T-helper 9 cell (primary cell): ENCODE measurements around the gene FAAP100.

Experiments
- DNase-seq: peaks from one replicate; pipeline ENCODE4 v3.0.0-alpha.2; 2020

FAAP100 gene

DNA sequence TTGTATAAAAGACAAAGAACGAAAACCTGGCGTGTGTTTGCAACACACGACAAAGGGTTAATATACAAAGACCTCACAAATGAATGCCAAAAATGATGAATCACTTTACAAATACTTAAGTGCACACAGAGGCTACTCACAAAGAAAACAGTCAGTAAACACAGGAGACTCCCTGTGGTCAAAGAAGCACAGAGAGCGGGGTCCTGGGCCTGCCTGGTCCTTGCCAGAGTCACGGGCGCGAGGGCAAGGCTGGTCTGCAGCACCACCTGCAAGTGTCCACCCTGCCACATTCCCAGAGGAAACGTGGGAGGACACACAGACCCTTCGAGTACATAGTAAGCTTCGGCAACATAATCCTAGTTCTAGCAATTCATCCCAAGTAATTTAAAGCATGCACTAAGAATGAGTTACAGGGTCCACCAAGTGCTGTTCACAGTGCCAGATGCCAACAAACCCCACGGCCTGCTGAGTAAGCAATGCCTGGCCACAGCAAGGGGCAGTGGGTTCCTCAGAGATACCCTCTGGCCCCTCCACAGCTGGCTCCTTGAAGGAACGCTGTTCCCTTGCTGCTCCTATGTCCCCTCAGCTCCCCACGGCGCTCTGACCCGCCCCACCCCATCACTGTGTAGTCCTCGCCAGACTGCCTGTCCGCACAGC, 24.6 kb upstream of the FAAP100 start:
- no peak for DNase-seq

DNA sequence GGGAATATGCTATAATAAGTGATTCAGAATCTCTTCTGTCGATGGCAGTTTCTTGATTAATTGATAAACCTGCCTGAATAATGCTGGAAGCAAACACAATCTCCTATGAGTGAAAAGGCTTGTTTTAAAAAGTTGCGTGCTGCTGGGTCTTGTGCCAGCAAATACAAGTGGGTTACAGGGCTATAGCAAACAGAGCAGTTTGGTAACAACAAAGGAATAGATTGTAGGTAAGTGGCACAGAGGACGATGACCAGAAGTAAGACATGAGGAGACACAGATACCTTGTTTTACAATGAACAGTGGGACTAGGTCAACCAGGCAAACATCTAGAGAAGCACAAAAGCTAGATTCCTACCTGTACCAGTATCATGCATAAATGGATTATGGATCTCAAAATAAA, 23.7 kb upstream of the FAAP100 start:
- DNase-seq = no peak

DNA sequence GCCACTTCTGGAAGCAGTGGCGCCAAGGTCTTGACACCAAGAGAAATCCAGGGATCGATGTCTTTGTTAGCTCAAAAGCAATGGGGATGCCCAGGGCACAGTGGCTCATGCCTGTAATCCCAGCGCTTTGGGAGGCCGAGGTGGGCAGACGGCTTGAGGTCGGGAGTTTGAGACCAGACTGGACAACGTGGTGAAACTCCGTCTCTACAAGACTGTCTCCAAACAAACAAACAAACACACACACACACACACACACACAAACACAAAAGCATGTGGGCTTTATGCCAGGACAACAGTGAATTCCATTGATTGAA, 22.4 kb upstream of the FAAP100 start:
- DNase-seq = no peak

DNA sequence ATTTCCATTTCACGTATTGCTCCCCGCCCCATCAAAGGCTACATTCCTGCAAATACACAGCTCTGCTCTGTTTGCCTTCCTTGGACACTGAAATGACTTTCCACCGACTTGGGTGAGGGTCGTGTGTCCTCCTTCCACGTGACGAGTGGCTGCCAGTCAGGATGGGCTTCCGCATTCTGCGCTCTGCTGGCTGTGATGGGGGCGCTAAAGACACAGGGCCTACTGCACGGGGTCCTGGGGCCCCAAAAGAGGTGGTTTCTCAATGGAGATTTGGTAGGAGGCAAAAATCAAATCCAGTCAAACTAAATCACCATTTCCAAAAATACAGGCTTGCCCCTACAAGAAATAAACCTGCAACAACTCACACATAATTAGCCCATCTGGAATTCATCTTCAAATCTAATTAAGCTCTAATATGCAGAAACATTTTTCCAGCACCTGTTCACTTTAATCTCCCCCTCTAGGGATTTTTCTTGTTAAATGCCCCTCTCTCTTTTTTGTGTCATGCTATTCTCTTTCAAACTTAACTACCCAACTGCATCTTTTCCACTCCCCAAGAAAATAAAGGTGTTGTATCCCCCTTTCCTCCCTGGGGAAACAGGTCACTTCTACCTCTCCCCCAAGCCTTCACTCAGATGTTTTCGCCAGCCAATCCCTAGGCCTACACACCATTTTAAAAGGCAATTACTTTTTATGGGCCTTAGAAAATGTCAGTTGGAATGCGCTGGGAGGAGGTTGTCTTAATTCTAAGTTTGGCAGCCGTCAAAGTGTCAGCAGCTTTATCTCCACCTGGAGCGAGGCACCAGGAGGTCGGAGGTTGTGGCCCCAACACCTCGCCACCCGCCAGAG, 21.9 kb upstream of the FAAP100 start:
- no peak for DNase-seq

DNA sequence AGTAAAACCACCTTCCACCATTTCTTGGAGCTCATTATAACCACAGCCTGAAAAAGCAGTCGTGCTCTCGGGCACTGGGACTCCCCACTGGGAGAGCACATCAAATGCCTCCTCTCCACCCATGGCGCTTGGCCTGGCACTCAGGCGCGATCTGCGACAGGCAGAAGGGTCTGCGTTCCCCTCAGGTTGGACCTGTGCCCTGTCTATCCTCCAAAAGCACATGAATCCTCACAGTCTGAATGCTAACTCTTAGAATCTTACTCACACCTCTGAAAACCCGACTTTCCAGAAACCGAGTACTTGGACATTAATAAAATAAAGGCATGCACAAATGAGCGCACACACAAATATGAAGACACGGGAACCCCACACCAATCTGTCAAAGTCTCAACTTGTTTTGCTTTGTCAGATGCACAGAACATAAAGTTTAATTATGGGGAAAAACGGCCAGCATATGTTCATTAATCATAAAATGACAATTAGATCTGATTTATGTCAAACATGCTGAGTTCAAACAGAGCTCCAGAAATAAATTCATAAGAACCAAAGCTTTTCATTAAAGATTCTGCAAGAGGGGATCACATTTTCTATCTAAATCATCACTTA, 20.5 kb upstream of the FAAP100 start:
- no peak for DNase-seq

DNA sequence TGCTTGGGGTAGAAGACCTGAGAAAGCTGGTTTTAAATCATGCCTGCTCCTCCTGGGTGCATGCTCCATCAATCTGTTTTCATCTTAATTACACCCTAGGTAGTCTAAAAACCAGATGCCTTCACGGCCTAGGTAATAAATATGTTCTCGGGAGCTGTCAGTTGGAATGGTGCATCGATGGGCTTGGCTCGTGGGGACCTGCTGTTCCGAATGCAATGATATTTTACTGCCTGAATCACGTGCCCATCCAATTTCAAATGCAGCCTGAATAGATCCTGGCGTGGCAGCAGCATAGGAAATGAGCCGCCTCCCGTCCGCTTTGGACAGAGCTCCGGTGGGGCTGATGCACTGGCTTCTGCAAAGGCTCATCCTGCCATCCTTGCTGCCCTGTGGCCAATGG, 18.8 kb upstream of the FAAP100 start:
- no peak for DNase-seq

DNA sequence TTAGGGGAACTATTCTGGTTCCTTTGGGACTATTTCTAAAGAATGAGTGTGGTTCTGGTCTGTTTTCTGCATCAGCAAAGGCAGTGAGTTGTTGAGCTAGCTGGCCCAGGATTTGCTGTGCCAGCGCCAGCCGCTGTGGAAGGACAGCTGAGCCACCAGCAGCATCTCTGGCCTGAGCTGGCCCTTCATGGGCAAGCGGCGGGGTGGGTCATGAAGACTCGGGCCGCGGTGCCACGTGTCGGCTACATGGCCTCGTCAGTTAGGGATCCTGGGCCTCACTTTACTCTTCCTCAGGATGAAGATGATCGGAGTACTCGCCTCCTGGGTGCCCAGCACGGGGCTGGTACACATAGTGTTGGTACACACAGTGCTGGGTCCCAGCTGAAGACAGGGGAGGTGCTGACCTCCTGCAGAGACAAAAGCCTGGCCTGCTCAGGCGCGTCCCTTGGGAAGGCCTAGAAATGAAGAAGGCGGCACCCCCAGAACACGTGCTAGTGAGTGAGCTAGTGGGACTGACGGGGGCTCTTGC, 17.9 kb upstream of the FAAP100 start:
- no peak for DNase-seq

DNA sequence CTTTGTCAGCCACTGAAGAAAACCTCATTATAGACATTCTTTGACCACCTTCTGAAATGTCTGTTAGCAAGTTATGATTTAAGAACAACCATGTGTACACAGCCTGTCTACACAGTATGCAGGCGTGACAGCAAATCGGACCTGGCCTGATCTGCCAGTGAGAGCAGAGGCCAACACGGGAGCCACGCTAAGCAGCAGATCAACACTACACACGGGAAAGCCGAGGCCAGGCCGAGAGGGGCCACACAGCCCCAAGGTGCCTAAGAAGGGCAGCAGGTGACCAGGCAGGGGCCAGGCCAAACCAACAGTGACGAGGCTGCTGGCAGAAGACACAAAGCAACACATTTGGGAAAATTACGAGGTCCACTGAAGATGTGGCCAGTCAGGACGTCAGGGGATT, 16.3 kb upstream of the FAAP100 start:
- no peak for DNase-seq

DNA sequence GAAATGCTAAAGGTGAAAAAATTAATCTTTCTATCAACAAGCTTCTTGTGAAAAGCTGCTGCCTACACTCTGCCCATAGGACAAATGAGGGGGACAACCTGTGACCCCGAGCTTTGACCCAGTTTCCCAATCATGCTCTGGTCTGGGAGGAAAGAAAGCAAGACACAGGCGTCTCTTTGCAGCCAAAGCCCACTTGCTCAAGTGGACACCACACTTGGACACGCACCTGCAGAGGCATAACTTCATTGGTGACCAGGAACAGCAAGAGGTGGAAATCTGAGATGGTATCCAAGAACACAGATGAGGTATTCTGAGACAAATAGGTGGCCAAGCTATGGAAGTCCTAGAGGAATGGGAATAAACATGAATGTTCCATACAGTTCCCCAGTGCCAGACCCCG, 15.0 kb upstream of the FAAP100 start:
- DNase-seq = no peak

DNA sequence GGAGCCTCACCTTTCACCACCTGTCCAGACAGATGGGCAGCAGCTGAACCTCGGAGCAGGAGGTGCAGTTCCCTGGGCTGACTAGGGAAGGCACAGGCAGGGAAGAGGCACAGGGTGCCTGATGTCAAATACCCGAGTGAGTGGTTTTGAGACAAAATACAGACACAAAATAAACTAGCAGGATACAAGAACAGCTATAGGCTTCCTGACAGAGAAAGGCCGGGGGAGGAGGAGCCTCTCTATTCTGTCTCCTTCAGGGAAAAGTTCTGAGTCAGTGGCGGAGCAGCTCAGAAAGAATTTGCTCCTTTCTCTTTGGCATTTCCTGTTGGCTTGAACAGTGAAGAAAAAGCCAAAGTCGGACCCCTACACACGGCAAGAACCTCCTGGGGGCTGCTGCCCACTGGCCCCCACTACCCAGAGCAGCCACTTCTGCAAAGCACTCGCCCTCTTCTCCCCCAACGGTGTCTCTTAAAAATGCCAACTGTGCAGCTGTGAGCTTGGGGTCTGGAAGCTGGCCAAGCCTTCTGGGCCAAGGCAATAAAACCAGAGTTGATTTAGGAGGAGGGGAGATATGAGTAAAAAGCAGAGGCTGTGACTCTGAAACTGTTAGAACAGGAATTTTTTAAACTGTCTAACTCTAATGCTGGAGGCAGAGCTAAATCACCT, 14.4 kb upstream of the FAAP100 start:
- DNase-seq = no peak

DNA sequence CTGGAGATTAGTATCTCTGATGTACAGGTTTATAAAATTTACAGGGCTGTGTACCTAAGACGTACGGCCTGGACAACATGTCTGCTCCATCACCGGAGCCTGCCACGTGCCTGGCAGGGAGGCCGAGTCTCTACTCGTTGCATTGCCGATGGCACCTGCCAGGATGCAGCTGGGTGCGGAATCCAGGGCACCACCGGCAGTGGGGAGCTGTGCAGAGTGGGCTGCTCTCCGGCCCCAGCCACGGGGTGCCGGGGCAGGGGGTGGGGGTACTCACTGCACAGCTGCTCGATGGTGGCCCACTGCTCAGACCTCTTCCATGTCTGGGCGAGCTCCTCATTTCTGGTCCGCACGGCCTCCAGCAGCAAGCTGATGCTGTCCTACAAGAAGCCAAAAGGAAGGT, 13.1 kb upstream of the FAAP100 start:
- no peak for DNase-seq

DNA sequence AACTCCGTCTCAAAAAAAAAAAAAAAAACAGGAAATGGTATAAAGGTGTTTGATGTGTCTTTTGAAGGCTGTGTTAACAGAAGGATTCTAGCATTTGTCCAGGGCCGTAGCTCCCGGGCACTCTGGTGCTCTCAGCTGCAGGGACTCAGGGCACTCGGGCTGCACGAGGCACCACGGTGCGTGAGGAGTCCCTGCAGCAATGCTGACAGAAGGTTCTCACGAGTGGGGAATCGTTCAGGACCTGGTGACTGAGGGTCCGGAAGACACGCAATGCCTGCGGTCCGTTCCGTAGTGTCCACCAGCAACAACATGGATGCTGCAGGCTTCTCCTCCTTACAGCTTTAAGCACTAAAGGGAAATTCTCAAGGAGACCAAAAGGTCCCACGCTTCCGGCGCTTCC, 12.6 kb upstream of the FAAP100 start:
- no peak for DNase-seq

DNA sequence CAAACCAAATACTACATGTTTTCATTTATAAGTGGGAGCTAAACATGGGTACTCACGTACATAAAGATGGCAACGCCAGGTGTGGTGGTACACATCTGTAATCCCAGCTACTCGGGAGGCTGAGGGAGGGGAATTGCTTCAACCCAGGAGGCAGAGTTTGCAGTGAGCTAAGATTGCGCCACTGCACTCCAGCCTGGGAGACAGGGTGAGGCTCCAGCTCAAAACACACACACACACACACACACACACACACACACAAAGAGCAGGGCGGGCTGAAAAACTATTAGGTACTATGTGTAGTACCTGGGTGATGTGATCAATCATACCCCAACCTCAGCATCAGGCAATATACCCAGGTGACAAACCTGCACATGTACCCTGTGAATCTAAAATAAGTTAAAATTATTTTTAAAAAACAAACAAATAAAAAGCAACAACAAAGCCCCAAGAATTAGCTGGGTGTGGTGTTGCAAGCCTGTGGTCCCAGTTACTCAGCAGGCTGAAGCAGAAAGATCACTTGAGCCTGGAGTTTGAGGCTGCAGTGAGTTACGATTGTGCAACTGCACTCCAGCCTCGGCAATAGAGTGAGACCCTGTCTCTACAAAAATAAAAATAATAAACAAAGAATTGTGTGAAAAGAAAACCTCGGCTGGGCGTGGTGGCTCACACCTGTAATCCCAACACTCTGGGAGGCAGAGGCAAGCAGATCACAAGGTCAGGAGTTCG, 11.9 kb upstream of the FAAP100 start:
- DNase-seq = no peak

DNA sequence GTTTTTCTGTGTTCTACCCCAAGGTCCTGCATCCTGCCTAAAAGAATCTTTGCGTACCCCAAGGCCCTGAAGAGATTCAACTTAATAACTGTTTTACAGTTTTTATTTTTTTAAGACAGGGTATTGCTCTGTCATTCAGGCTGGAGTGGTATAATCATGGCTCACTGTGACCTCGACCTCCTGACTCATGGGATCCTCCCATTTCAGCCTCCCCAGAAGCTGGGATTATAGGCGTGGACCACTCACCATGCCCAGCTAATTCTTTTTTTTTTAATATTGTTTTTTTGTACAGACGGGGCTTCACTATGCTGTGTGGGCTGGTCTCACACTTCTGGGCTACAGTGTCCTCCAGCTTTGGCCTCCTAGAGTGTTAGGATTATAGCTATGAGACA, 9.3 kb upstream of the FAAP100 start:
- DNase-seq = no peak

DNA sequence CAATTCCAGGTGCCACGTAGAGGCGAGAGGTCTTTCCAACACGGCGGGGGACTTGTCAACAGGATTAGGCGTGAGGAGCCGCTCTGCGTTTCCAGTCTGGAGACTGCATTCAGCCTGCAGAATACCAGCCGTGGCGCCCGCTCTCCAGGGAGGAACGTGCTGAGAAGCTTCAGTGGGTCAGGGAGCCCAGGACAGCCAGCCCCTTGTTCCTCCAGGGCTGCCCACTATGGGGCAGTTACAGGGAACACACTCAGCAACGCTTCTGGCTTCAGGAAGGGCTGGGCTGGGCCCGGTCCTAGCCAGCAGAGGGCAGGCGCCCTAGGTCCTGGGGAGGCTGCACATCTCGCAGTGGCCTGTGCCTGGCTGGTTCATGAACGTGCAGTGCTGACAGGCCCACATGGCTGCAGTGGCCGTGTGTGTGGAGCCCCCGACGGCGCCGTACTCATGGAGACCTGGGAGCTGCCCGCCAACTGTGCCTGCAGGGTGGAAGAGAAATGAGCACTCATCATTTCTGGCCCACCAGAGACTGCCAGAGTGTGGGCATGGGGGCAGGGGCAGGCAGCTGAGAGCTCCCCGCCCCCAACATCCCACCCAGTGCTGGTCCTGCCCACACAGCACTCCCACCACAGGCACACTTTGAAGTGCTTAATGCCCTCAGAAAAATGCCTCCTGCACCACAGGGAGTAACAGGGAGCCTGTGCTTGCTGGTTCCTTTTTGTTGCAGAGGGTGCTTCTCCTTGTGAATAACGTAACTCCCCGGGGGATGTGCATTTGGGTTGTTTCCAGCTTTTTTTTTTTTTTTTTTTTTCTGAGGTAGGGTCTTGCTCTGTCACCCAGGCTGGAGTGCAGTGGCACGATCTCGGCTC, 7.0 kb upstream of the FAAP100 start:
- no peak for DNase-seq

DNA sequence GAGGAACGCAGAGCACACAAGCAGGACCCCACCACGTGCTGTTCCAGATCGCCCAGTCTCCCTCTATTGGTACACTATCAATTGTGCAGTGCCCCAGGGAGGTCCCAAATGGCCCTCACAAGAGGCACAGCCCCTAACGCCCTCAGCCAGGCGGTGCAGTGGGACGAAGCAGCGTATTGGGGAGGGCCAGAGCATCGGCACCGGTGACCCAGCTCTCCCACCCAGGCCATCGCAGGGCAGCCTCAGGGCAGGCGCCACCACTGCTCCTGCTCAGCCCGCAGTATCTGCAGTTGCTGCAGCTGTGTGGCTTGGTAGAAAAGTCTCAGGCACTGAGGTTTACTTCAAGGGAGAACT, 5.9 kb upstream of the FAAP100 start:
- no peak for DNase-seq

DNA sequence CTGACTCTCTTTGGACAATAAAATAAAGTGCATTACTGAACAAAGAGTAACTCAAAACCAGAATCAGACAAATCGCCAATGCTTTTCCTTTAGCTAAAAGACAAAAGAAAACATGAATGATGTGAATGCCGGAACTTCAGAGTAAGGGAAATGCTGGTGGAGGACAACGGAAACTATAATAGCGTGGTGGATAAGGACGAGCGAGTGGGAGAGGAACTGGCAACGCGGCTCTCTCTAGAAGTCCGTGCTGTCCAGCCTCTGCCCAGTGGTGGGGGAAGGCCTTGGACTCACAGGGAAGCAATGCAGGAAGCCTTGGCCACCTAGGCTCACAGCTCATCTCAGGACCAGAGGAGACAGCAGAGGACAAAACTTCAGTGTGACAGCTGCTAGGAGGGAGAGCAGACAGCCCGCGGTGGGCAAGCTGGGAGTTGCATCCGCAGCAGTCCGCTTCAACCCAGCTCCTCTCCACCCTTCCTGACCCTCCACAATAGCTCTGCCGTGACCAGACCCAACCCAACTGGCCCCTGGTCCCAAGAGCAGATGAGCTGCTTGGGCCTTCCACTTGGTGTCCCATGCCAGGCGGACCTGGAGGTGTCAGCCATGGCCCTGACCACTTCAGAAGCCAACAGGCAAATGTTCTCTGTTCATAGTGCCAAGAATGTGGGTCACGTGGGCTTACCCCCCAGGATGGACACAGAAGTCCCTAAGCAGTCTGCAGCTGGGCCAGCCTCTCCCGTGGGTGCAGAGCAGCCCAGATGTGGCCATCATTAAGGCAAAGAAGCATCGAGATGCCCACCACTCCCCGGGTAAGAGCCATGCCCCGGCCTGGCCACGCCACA, 5.3 kb upstream of the FAAP100 start:
- DNase-seq = no peak

DNA sequence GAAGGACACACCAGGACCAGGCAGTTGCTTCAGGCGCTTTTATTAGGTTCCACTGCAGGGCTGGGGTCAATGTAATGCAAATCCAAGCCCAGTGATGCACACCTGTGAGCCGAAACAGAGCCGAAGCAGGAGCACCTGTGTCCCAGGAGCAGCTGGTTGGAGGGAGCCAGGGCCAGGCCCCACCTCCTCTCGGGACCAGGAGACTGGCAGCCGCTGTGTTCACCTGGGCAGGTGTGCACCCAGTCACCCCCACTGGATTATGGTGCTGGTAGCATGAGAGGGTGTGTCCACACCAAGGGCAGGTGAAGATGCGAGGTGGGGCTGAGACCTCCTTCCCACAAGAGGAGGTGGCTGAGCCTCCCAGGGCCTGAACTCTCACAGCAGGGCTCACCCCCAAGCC, 4.7 kb upstream of the FAAP100 start:
- no peak for DNase-seq

DNA sequence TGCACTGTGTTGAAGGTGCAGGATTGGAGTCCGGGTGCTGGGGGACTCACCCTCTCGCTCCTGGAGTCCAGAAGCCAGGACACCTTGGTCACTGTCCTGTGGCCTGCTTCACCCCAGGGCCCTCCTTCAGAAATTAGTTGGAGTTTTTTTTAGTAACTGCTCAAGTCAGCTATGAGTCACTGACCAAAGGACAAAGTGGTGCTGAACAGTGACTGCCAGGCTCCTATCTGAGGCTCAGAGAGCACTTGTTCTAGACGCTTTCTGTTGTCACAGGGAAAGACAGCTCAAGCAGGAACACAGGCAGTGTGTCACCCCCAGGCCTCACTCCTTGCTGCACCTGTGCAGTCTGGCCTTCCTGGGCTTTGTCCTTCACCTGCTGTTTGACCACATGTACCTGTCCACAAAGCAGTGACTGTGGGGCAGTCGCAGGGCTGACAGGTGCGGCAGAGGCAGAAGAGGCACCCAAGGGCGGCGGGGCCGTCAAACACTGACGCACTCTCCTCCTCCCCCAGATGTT, 4.1 kb upstream of the FAAP100 start:
- no peak for DNase-seq

DNA sequence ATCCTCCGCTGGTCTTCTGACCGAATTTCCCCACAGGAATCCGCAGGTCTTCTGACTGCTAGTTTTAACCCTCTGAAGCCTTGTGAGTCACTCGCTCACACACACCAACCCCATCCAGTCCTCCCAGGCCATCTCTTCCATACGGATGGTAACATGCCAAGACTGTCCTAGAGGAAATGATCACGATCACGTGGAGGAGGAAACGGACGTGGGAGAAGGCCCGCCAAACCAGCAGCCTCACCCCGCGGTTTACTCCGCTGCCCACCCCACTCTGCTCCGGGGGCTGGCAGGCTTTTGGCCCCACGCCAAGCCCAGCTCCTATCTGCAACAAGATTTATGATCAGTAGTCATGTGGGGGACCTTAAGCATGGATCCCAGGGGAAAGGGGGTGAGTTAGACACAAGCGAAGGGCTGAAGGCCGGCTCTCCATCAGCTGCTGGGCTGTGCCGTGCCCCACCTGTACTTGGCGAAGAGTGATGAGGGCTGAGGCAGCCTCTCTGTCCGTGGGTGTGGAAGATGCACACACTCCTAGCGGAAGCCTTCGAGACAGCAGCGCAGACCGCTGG, 1.5 kb upstream of the FAAP100 start:
- DNase-seq = no peak
